Gastroesophageal sphincter (tissue), 4 donors: ENCODE results near the gene NOP10. TPM values are rescaled to one million over a fixed set of nuclear protein-coding genes. Genes with fewer than 3 reads are reported as not detected.

Source experiments
- ATAC-seq: fragments of 150-250 bp; one replicate; pipeline ENCODE4 v1.9.1; 2016; ENCODE audit warnings: mild to moderate bottlenecking, moderate library complexity
- H3K27ac ChIP-seq, 4 donors: fragments of 200-600 bp; sonication (generic) in 3 of 4; 1 replicate in 3 of 4; 2 replicates in 1 of 4; pipeline ENCODE4 v1.5.1; 2016 to 2019
- H3K27me3 ChIP-seq: fragments of 200-600 bp; sonication (generic); one replicate; pipeline ENCODE4 v1.5.1; 2019
- H3K36me3 ChIP-seq, 2 donors: fragments of 200-600 bp; sonication (generic); one replicate each; pipeline ENCODE4 v1.5.1; 2019; ENCODE audit warnings: control low read depth in 1 of 2
- H3K4me1 ChIP-seq, 3 donors: fragments of 200-600 bp; sonication (generic); 1 replicate in 2 of 3; 2 replicates in 1 of 3; pipeline ENCODE4 v1.5.1; 2016 to 2019; ENCODE audit warnings: control low read depth in 2 of 3
- H3K4me3 ChIP-seq, 2 donors: fragments of 200-600 bp; sonication (generic); one replicate each; pipeline ENCODE4 v1.5.1; 2019; ENCODE audit warnings: mild to moderate bottlenecking in 1 of 2, moderate library complexity in 1 of 2
- H3K9me3 ChIP-seq, 3 donors: fragments of 200-600 bp; sonication (generic); one replicate each; pipeline ENCODE4 v1.5.1; 2017 to 2019; ENCODE audit warnings: control low read depth in 2 of 3
- CTCF ChIP-seq, 4 experiments: fragments of 200-600 bp in 2 of 4; fragments of 450-650 bp in 2 of 4; sonication (generic) in 1 of 4; IDR thresholded peaks; one replicate each; pipeline ENCODE4 v1.5.1; 2017 to 2019; ENCODE audit warnings: antibody characterized with exemption in 4 of 4, mild to moderate bottlenecking in 2 of 4, moderate library complexity in 2 of 4
- EP300 ChIP-seq: sonication (generic); formaldehyde crosslinking; IDR thresholded peaks from one replicate; pipeline ENCODE4 v1.6.1; 2017; ENCODE audit warnings: antibody characterized with exemption, mild to moderate bottlenecking
- POLR2A ChIP-seq, 2 donors: fragments of 450-650 bp; IDR thresholded peaks; one replicate each; pipeline ENCODE4 v1.6.1; 2017; ENCODE audit warnings: antibody characterized with exemption in 2 of 2, mild to moderate bottlenecking in 2 of 2, moderate library complexity in 1 of 2
- POLR2AphosphoS5 ChIP-seq: sonication (generic); formaldehyde crosslinking; IDR thresholded peaks from one replicate; pipeline ENCODE4 v1.6.1; 2017; ENCODE audit warnings: antibody characterized with exemption
- WGBS, 2 donors: methylation state at CpG; one replicate each; pipeline ENCODE4 v1.1.5; 2018; ENCODE audit warnings: low coverage in 1 of 2; 5-methylcytosine and 5-hydroxymethylcytosine counted together
- total RNA-seq, 4 donors: library from RNA; depleted of rRNA; stranded (reverse); fragments of >200 nt; gene quantifications; one replicate each; pipeline ENCODE4 v1.1.0, GENCODE V29; 2016

NOP10 gene
- total RNA-seq, 4 donors from 2014 or later, result 93.3 to 128 (median 108) TPM

DNA sequence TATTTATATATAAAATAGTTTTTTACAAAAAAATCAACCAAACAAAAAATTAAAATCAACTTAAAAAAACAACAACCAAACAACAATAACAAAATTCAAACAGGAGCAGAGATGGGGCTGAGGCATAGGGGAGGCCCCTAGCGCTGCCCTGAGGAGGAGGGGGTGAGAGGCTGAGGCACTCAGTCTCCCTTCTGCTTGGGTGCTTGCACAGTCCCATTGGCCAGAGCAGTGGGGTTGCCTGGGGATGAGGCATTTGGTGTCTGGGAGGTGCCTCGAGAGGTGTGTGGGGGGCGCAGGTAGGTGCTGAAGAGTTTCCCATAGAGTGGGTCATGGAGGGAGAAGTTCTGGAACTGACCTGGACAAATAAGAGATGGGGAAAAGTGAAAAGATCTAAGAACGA, 16.0 kb upstream of the NOP10 start:
- H3K4me3 ChIP-seq, result no peak overlapping the region
- peaks cover 0 to 93% of the 10 kb centered on the region in 2 donors for H3K36me3 ChIP-seq
- no peak for ATAC-seq
- 91 to 94% methylated on average over 2 to 4 of the region's 4 CpGs for WGBS, 2 donors
- no peak overlapping the region for H3K27ac ChIP-seq
- H3K27me3 ChIP-seq, result no peaks in the 10 kb centered on the region
- H3K9me3 ChIP-seq, result no peaks in the 10 kb centered on the region
- H3K4me1 ChIP-seq, result no peaks in the 10 kb centered on the region
- no peak for TF ChIP-seq POLR2AphosphoS5
- no peak for TF ChIP-seq EP300
- TF ChIP-seq POLR2A (IDR thresholded peaks at IDR 0.05), result no peak
- TF ChIP-seq CTCF (IDR thresholded peaks at IDR 0.05), result no peak

- Histone ChIP-seq H3K27me3 (no peaks in the 10 kb centered on the region), H3K36me3 (peaks cover 0 to 88% of the 10 kb centered on the region in 2 donors)
- WGBS, 2 donors, result 53 to 59% methylated on average over 2 to 3 of the region's 3 CpGs
Observed at GRCh38 chr15:34358367-34358766, 15.4 kb upstream of the NOP10 start.

DNA sequence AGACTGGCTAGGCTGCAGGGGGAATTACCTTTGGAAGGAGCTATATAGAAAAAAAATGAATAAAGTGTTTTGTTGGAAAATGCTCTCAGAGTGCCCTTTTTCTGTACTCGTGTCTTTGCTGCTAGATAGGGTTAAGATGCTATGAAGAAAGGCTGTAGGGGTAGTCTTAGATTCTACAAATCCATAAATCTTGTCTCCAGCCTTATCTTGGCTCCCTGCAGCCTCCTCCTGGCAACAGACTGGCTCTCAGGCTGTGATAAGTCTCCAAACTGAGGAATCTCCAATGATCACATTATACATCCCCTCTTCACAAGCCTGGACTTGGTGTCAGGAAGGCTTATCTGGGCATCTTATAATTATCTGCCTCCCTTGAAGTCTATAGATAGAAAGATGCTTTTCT, 14.7 kb upstream of the NOP10 start:
- ATAC-seq, result no peak
- no peak overlapping the region for H3K4me3 ChIP-seq
- no peaks in the 10 kb centered on the region for H3K4me1 ChIP-seq
- WGBS, 2 donors, result 83 to 92% methylated on average over 1 of the region's 1 CpG
- peaks cover 0 to 80% of the 10 kb centered on the region in 2 donors for H3K36me3 ChIP-seq
- no peaks in the 10 kb centered on the region for H3K9me3 ChIP-seq
- no peaks in the 10 kb centered on the region for H3K27me3 ChIP-seq
- TF ChIP-seq POLR2A (IDR thresholded peaks at IDR 0.05) (no peak), CTCF (IDR thresholded peaks at IDR 0.05) (no peak), POLR2AphosphoS5 (no peak), EP300 (no peak)
- H3K27ac ChIP-seq, result no peak overlapping the region

More at GRCh38 chr15:34358367-34358766, 15.4 kb upstream of the NOP10 start:
- Histone ChIP-seq H3K9me3 (no peaks in the 10 kb centered on the region), H3K4me1 (no peaks in the 10 kb centered on the region), H3K27ac (no peak overlapping the region), H3K4me3 (no peak overlapping the region)
- ATAC-seq, result no peak
- TF ChIP-seq POLR2AphosphoS5 (no peak), EP300 (no peak), POLR2A (IDR thresholded peaks at IDR 0.05) (no peak), CTCF (IDR thresholded peaks at IDR 0.05) (no peak)

GRCh38 chr15:34355241-34355640, 12.3 kb upstream of the NOP10 start:
- Histone ChIP-seq H3K36me3 (peaks cover 0 to 60% of the 10 kb centered on the region in 2 donors), H3K27me3 (no peaks in the 10 kb centered on the region), H3K4me1 (no peaks in the 10 kb centered on the region), H3K27ac (no peak overlapping the region), H3K4me3 (no peak overlapping the region), H3K9me3 (no peaks in the 10 kb centered on the region)
- no peak for ATAC-seq
- 76 to 87% methylated on average over 2 to 4 of the region's 9 CpGs for WGBS, 2 donors
- TF ChIP-seq EP300 (no peak), CTCF (IDR thresholded peaks at IDR 0.05) (no peak), POLR2AphosphoS5 (no peak), POLR2A (IDR thresholded peaks at IDR 0.05) (no peak)

- no peaks in the 10 kb centered on the region for H3K9me3 ChIP-seq
- no peak overlapping the region for H3K27ac ChIP-seq
- H3K4me3 ChIP-seq, result no peak overlapping the region
- H3K36me3 ChIP-seq, result peaks cover 0 to 50% of the 10 kb centered on the region in 2 donors
- WGBS, 2 donors, result 100% methylated on average over 5 of the region's 7 CpGs; no CpG with 5 or more reads in 1 of the 2 donors
- no peaks in the 10 kb centered on the region for H3K4me1 ChIP-seq
- no peaks in the 10 kb centered on the region for H3K27me3 ChIP-seq
- ATAC-seq, result no peak
- TF ChIP-seq POLR2AphosphoS5, result no peak
- no peak for TF ChIP-seq EP300
- TF ChIP-seq CTCF (IDR thresholded peaks at IDR 0.05), result no peak
- no peak for TF ChIP-seq POLR2A (IDR thresholded peaks at IDR 0.05)
Observed at GRCh38 chr15:34354286-34354685, 11.3 kb upstream of the NOP10 start.
